Measurements from ENCODE around the gene IL17RB. TPM values are rescaled to one million over a fixed set of nuclear protein-coding genes. Genes with fewer than 3 reads are reported as not detected.

The IL17RB gene
- total RNA-seq, 1 experiment from 2014 or later: 0.25 TPM

GRCh38 chr3:53811143-53811927, 35.0 kb upstream of the IL17RB start:
- DNase-seq (ENCODE audit: extremely low read depth, low read depth): no peak

- DNase-seq (ENCODE audit: extremely low read depth, low read depth): no peak
Observed at GRCh38 chr3:53812434-53812833, 33.9 kb upstream of the IL17RB start.

- no peak for DNase-seq (ENCODE audit: extremely low read depth, low read depth)
Observed at GRCh38 chr3:53813229-53813628, 33.1 kb upstream of the IL17RB start.

GRCh38 chr3:53813876-53814275, 32.5 kb upstream of the IL17RB start:
- no peak for DNase-seq (ENCODE audit: extremely low read depth, low read depth)

- no peak for DNase-seq (ENCODE audit: extremely low read depth, low read depth)
Observed at GRCh38 chr3:53815067-53815466, 31.3 kb upstream of the IL17RB start.

GRCh38 chr3:53815651-53816050, 30.7 kb upstream of the IL17RB start:
- DNase-seq (ENCODE audit: extremely low read depth, low read depth): no peak

GRCh38 chr3:53816425-53816824, 29.9 kb upstream of the IL17RB start:
- no peak for DNase-seq (ENCODE audit: extremely low read depth, low read depth)

GRCh38 chr3:53817211-53817610, 29.2 kb upstream of the IL17RB start:
- DNase-seq (ENCODE audit: extremely low read depth, low read depth): no peak

- no peak for DNase-seq (ENCODE audit: extremely low read depth, low read depth)
Observed at GRCh38 chr3:53817809-53818208, 28.6 kb upstream of the IL17RB start.

- DNase-seq (ENCODE audit: extremely low read depth, low read depth): no peak
Observed at GRCh38 chr3:53818221-53819162, 27.9 kb upstream of the IL17RB start.

- no peak for DNase-seq (ENCODE audit: extremely low read depth, low read depth)
Observed at GRCh38 chr3:53819163-53819868, 27.1 kb upstream of the IL17RB start.

- DNase-seq (ENCODE audit: extremely low read depth, low read depth): no peak
Observed at GRCh38 chr3:53820084-53820483, 26.3 kb upstream of the IL17RB start.

- no peak for DNase-seq (ENCODE audit: extremely low read depth, low read depth)
Observed at GRCh38 chr3:53820756-53821580, 25.4 kb upstream of the IL17RB start.

- no peak for DNase-seq (ENCODE audit: extremely low read depth, low read depth)
Observed at GRCh38 chr3:53821631-53822121, 24.7 kb upstream of the IL17RB start.

GRCh38 chr3:53822331-53822741, 24.0 kb upstream of the IL17RB start:
- no peak for DNase-seq (ENCODE audit: extremely low read depth, low read depth)

GRCh38 chr3:53823026-53823955, 23.1 kb upstream of the IL17RB start:
- no peak for DNase-seq (ENCODE audit: extremely low read depth, low read depth)

- DNase-seq (ENCODE audit: extremely low read depth, low read depth): no peak
Observed at GRCh38 chr3:53823956-53824657, 22.3 kb upstream of the IL17RB start.

GRCh38 chr3:53824795-53825194, 21.6 kb upstream of the IL17RB start:
- no peak for DNase-seq (ENCODE audit: extremely low read depth, low read depth)

Data from NCI-H460 (cell line).